Endothelial cell of umbilical vein (primary cell): ENCODE data around the gene CENPP. TPM values are rescaled to one million over a fixed set of nuclear protein-coding genes. Genes with fewer than 3 reads are reported as not detected.

Experiments used
- BruUV-seq: library from RNA; stranded (reverse); fragments of 400-500 nt; replicated peaks from 2 replicates; lab custom pipeline; 2021; lab: Mats Ljungman, UMichigan
- CTCF ChIA-PET: fragments of 300-600, 350-600 bp; sonication (Branson Sonifier 250); formaldehyde crosslinking; loops from one replicate; lab custom pipeline; 2021; ENCODE audit warnings: antibody characterized with exemption, inconsistent platforms; lab: Charles Lee
- POLR2A ChIA-PET: fragments of 300-600, 350-600 bp; sonication (Branson Sonifier 250); formaldehyde crosslinking; loops from one replicate; lab custom pipeline; 2021; ENCODE audit warnings: antibody characterized with exemption, inconsistent platforms; lab: Charles Lee
- DNase-seq: peaks from one replicate; pipeline ENCODE4 v3.0.0-alpha.2; 2011; ENCODE audit warnings: low read depth, low spot score
- FAIRE-seq: peaks from 2 replicates; lab custom pipeline; 2011; peaks lifted over from hg19 to GRCh38; lab: Jason Lieb, UNC
- H2AFZ ChIP-seq: 2 replicates; pipeline ENCODE4 v1.6.0; 2012; ENCODE audit warnings: low read depth, low read length, control low read depth, inconsistent platforms
- H3K27ac ChIP-seq: 2 replicates; pipeline ENCODE4 v1.5.1; 2011; ENCODE audit warnings: low read depth, mild to moderate bottlenecking, control low read depth, low read length, moderate library complexity; ENCODE audit not compliant: insufficient read depth
- H3K27me3 ChIP-seq, 2 experiments: 2 replicates each; pipeline versions ENCODE4 v1.6.0 to v1.6.1; 2011; ENCODE audit warnings: low read length in 2 of 2, mixed read lengths in 1 of 2; ENCODE audit not compliant: control insufficient read depth in 2 of 2, insufficient read depth in 2 of 2
- H3K36me3 ChIP-seq, 2 experiments: 2 replicates in 1 of 2; 3 replicates in 1 of 2; pipeline ENCODE4 v1.5.1; 2011; ENCODE audit warnings: low read length in 2 of 2, mild to moderate bottlenecking in 1 of 2, moderate library complexity in 1 of 2; ENCODE audit not compliant: control insufficient read depth in 2 of 2, insufficient read depth in 2 of 2; ENCODE audit errors: extremely low read depth in 1 of 2
- H3K4me1 ChIP-seq: 3 replicates; pipeline ENCODE4 v1.5.1; 2011; ENCODE audit warnings: mild to moderate bottlenecking, low read length; ENCODE audit not compliant: control insufficient read depth, insufficient read depth; ENCODE audit errors: extremely low read depth
- H3K4me2 ChIP-seq: 2 replicates; pipeline ENCODE4 v1.6.1; 2011; ENCODE audit warnings: low read length, control low read depth, mixed read lengths; ENCODE audit not compliant: insufficient read depth
- H3K4me3 ChIP-seq, 3 experiments: fragments of 200-600 bp in 1 of 3; sonication (generic), shearing (Covaris generic) in 1 of 3; replicated peaks in 1 of 3; 2 replicates each; pipeline ENCODE4 v1.5.1; 2011 to 2016; ENCODE audit warnings: control low read depth in 3 of 3, low read length in 3 of 3, mild to moderate bottlenecking in 2 of 3, inconsistent platforms in 1 of 3, low read depth in 1 of 3, moderate library complexity in 1 of 3; ENCODE audit not compliant: insufficient read depth in 1 of 3
- H3K79me2 ChIP-seq: 2 replicates; pipeline ENCODE4 v1.6.0; 2012; ENCODE audit warnings: low read length, inconsistent platforms; ENCODE audit not compliant: control insufficient read depth, insufficient read depth
- H3K9ac ChIP-seq: replicated peaks from 2 replicates; pipeline ENCODE3; 2011; ENCODE audit warnings: low read length, control low read depth; ENCODE audit not compliant: insufficient read depth; ENCODE audit errors: extremely low read depth
- H3K9me1 ChIP-seq: replicated peaks from 3 replicates; pipeline ENCODE4 v1.6.0; 2011; ENCODE audit warnings: mild to moderate bottlenecking, low read length; ENCODE audit not compliant: control insufficient read depth, insufficient read depth; ENCODE audit errors: extremely low read depth
- H3K9me3 ChIP-seq: replicated peaks from 2 replicates; pipeline ENCODE4 v1.5.1; 2012; ENCODE audit warnings: low read length, inconsistent platforms; ENCODE audit not compliant: control insufficient read depth, insufficient read depth
- H4K20me1 ChIP-seq: replicated peaks from 2 replicates; pipeline ENCODE3; 2011; ENCODE audit warnings: mild to moderate bottlenecking, low read length; ENCODE audit not compliant: control insufficient read depth, insufficient read depth; ENCODE audit errors: extremely low read depth
- EZH2 ChIP-seq: IDR thresholded peaks from 2 replicates; pipeline ENCODE4 v1.6.1; 2012; ENCODE audit warnings: borderline replicate concordance, low read depth, mild to moderate bottlenecking, moderate library complexity, low read length, inconsistent platforms; ENCODE audit not compliant: severe bottlenecking
- FOS ChIP-seq: IDR thresholded peaks from 2 replicates; pipeline ENCODE4 v1.6.1; 2011; ENCODE audit warnings: mild to moderate bottlenecking, low read length, moderate library complexity, borderline replicate concordance; ENCODE audit not compliant: insufficient read depth
- GATA2 ChIP-seq: IDR thresholded peaks from 2 replicates; pipeline ENCODE4 v1.7.0; 2011; ENCODE audit warnings: low read depth, mild to moderate bottlenecking, moderate library complexity, mixed read lengths, low read length; ENCODE audit not compliant: insufficient read length, insufficient read depth
- JUN ChIP-seq: IDR thresholded peaks from 2 replicates; pipeline ENCODE4 v1.6.1; 2011; ENCODE audit warnings: borderline replicate concordance, low read depth; ENCODE audit not compliant: insufficient read length, insufficient read depth
- MYC ChIP-seq: IDR thresholded peaks from one replicate; pipeline ENCODE4 v1.6.1; 2011; ENCODE audit warnings: mild to moderate bottlenecking, low read depth, low read length
- POLR2A ChIP-seq: IDR thresholded peaks from 2 replicates; pipeline ENCODE4 v1.6.1; 2012; ENCODE audit warnings: low read depth, mild to moderate bottlenecking, control low read depth, low read length
- POLR2AphosphoS5 ChIP-seq: IDR thresholded peaks from 2 replicates; pipeline ENCODE4 v1.6.1; 2012; ENCODE audit warnings: low read depth, mild to moderate bottlenecking, control low read depth, low read length, moderate library complexity; ENCODE audit not compliant: insufficient read depth
- dilution Hi-C: fragments of 300-500 bp; cut with MboI; formaldehyde crosslinking; loops from one replicate; pipeline ENCODE4 v1.15.0; 2019; ENCODE audit warnings: low sequenced_read_pairs; ENCODE audit not compliant: extremely low pct_ligation_motif_present
- intact Hi-C: fragments of 100-400 bp; cut with micrococcal nuclease; formaldehyde crosslinking; loops from one replicate; pipeline ENCODE4 v1.10.0; 2022
- polyA plus RNA-seq, 4 experiments: library from polyadenylated mRNA; depleted of rRNA in 3 of 4; stranded (reverse) in 3 of 4; unstranded in 1 of 4; fragments of >200 nt; gene quantifications; 2 replicates each; pipeline versions ENCODE4 v1.2.1 to v1.2.3, GENCODE V29; 2011 to 2012; ENCODE audit warnings: missing spikeins in 1 of 4
- total RNA-seq: library from RNA; stranded (reverse); gene quantifications from 2 replicates; pipeline ENCODE4 v1.2.3, GENCODE V29; 2021
- TF ChIP-seq, protein P1 (sequence below): IDR thresholded peaks from 2 replicates; pipeline ENCODE4 v1.6.1; 2011; ENCODE audit not compliant: insufficient read depth, insufficient read length
- TF ChIP-seq, protein P2 (sequence below), 2 donors: IDR thresholded peaks; 1 replicate in 1 of 2; 2 replicates in 1 of 2; pipeline ENCODE4 v1.5.1; 2011; ENCODE audit warnings: low read length in 2 of 2, mild to moderate bottlenecking in 2 of 2, moderate library complexity in 2 of 2, control low read depth in 1 of 2, inconsistent platforms in 1 of 2, low read depth in 1 of 2; ENCODE audit not compliant: insufficient read depth in 1 of 2; ENCODE audit errors: extremely low read depth in 1 of 2

The CENPP gene
- total and polyA plus RNA-seq, 2 donors (not counting 3 experiments of a cell fraction or from before 2014, with no cell fraction given) = 1.2 to 12.0 TPM

DNA sequence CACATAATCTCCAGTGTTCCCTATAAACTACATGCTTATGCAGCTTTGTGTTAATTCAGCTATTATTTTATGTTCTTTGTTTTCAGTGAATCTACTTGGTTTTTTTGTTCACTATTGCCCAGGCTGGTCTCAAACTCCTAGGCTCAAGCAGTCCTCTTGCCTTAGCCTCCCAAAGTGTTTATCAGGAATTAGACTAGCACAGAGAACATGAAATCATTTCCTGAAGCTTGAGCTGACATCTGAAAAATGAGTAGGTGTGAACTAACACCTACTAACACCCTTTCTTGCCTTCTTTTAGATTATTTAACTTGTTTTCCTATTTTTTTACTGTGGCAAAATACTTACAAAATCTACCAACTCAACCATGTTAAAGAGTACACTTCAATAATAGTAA, 25.0 kb downstream of the CENPP start:
- Histone ChIP-seq H3K4me2 (no peak overlapping the region), H3K9me1 (no peaks in the 10 kb centered on the region), H3K36me3 (no peaks in the 10 kb centered on the region), H3K9ac (no peak overlapping the region), H3K4me1 (no peaks in the 10 kb centered on the region), H3K4me3 (no peak overlapping the region), H2AFZ (no peak overlapping the region), H3K27me3 (no peaks in the 10 kb centered on the region), H3K27ac (no peak overlapping the region), H3K79me2 (no peaks in the 10 kb centered on the region), H4K20me1 (no peaks in the 10 kb centered on the region), H3K9me3 (no peaks in the 10 kb centered on the region)
- ChIA-PET POLR2A (no interaction called here), CTCF (interaction anchor here (1.0 to 1.8 kb wide), 4 partner anchors 9 to 88 kb away, joined by 3 to 5 read pairs (median 4); no protein-coding TSS in a partner anchor)
- DNase-seq = no peak
- BruUV-seq = no TSS peak
- dilution Hi-C loops = no loop called here
- no peak for FAIRE-seq
- intact Hi-C loops = no loop called here
- TF ChIP-seq, protein P1, sequence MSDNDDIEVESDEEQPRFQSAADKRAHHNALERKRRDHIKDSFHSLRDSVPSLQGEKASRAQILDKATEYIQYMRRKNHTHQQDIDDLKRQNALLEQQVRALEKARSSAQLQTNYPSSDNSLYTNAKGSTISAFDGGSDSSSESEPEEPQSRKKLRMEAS = no peak
- TF ChIP-seq MYC = no peak
- no peak for TF ChIP-seq POLR2A
- TF ChIP-seq, protein P2, sequence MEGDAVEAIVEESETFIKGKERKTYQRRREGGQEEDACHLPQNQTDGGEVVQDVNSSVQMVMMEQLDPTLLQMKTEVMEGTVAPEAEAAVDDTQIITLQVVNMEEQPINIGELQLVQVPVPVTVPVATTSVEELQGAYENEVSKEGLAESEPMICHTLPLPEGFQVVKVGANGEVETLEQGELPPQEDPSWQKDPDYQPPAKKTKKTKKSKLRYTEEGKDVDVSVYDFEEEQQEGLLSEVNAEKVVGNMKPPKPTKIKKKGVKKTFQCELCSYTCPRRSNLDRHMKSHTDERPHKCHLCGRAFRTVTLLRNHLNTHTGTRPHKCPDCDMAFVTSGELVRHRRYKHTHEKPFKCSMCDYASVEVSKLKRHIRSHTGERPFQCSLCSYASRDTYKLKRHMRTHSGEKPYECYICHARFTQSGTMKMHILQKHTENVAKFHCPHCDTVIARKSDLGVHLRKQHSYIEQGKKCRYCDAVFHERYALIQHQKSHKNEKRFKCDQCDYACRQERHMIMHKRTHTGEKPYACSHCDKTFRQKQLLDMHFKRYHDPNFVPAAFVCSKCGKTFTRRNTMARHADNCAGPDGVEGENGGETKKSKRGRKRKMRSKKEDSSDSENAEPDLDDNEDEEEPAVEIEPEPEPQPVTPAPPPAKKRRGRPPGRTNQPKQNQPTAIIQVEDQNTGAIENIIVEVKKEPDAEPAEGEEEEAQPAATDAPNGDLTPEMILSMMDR (IDR thresholded peaks at IDR 0.05; ENCODE audit: extremely low read depth in 1 of 2, insufficient read depth in 1 of 2, low read depth in 1 of 2, low read length in 2 of 2) = no peak
- TF ChIP-seq FOS = no peak
- no peak for TF ChIP-seq EZH2
- TF ChIP-seq GATA2 = no peak
- no peak for TF ChIP-seq JUN
- no peak for TF ChIP-seq POLR2AphosphoS5
